OCI-LY7 (cell line): ENCODE data around the gene SLC38A4.

Experiments
- CTCF ChIP-seq: fragments of 200-600 bp; sonication (generic); conservative IDR thresholded peaks from 2 replicates; pipeline ENCODE4 v1.5.1; 2014; ENCODE audit warnings: mild to moderate bottlenecking, antibody characterized with exemption, low read length, moderate library complexity, mixed read lengths
- EZH2phosphoT487 ChIP-seq: fragments of 200-600 bp; sonication (generic); IDR thresholded peaks from 2 replicates; pipeline ENCODE4 v1.6.1; 2018; ENCODE audit warnings: low read depth, borderline replicate concordance, mild to moderate bottlenecking, mixed run types, antibody characterized with exemption, low read length, moderate library complexity, mixed read lengths

GRCh38 chr12:46788072-46788887, 37.5 kb downstream of the SLC38A4 start:
- TF ChIP-seq CTCF (no peak), EZH2phosphoT487 (no peak)
